DMS53 treated with DMSO at 0.1 percent for 48 hours (cell line): ENCODE measurements around the gene EMID1.

ENCODE experiments used
- DNase-seq: peaks from one replicate; lab custom pipeline; 2025; ENCODE audit not compliant: unreplicated experiment; lab: John Stamatoyannopoulos, UW

Gene EMID1

GRCh38 chr22:29259253-29259899 lies 53.7 kb downstream of the EMID1 start:
- no peak for DNase-seq

- no peak for DNase-seq
Observed at GRCh38 chr22:29260031-29260560, 54.4 kb downstream of the EMID1 start.

DNA sequence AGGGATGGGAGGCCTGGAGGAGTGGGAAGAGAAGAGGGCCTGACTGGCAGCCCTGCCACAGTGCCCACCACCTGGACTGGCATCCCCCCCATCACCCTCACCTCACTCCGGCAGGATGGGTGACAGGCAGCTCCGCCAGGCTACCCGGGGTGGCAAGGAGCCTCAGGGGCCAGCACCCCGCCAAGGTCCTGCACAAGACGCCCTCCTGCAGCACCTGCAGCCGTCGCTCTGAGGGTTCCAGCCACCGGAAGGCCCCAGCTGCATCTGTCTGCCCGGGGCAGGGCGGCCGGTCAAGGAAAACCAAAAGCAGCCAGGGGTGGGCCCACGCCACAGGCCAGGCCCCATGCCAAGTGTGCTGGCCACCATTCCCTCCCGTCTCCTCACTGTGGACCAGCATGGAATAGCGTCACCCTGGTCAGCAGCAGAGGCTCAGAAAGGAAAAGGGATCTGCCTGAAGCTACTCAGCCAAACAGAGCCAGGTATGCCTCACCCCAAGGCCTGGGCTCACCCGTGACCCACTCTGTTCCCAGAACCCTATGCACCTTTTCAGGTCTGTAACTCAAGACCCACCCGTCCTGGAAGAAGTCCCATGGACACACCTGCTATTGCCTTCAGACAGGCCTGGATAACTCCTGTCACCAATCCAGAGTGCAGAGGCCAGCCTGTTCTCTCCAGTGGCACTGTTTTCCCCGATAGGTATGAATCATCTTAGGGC lies 55.1 kb downstream of the EMID1 start:
- DNase-seq = no peak

DNA sequence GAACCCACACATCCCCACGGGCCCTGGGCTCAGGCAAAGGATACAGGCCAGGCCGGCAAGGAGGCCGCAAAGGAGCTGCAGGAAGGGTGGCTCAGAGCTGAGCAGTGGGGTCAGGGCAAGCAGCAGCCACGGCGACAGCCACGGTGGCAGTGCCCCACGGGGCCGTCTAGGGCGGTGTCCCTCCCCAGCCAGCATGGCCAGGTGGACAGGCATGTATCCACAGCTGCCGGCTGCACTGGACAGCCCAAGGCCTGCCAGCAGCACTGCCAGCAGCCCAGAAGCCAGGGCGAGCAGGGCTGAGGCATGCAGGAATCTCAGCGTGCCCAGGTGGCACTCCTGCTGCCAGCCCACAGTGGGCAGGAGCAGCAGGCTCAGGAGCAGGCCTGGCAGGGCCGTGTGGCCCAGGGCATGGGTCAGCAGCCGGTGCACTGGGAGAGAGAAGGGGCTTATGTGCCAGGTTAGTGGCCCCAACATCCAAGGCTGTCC lies 58.1 kb downstream of the EMID1 start:
- DNase-seq = no peak

- no peak for DNase-seq
Observed at GRCh38 chr22:29265305-29265704, 59.6 kb downstream of the EMID1 start.

GRCh38 chr22:29265929-29266328 lies 60.2 kb downstream of the EMID1 start:
- no peak for DNase-seq

GRCh38 chr22:29266564-29267461 lies 61.1 kb downstream of the EMID1 start:
- no peak for DNase-seq

DNA sequence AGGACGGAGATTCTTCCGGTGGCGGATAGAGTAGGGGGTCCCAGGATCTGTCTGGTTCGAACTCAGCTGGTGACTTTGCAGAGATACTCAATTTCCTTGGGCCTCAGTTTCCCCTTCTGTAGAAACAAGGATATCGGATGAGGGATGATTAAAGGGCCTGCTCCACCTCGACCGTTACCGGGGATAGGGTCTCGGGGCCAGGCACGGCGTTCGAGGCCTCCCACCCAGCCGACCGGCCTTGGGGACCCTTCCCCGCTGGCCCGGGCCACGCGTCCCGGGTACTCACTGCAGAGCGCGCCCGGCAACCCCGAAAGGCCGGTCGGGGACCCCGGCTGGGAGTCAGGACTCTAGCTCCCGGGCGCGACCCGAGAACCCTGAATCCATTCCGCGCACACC lies 61.8 kb downstream of the EMID1 start:
- no peak for DNase-seq

- peak; percentile 46 for DNase-seq
Observed at GRCh38 chr22:29267858-29268510, 62.3 kb downstream of the EMID1 start, which contains the start of the genes EWSR1 and RHBDD3. TSS of gene EWSR1 (plus strand) at chr22:29268268. CDS start at chr22:29268337, 69 bp downstream. TSS of gene RHBDD3 (minus strand) at chr22:29267981. CDS start at chr22:29265626, 2,355 bp downstream.

DNA sequence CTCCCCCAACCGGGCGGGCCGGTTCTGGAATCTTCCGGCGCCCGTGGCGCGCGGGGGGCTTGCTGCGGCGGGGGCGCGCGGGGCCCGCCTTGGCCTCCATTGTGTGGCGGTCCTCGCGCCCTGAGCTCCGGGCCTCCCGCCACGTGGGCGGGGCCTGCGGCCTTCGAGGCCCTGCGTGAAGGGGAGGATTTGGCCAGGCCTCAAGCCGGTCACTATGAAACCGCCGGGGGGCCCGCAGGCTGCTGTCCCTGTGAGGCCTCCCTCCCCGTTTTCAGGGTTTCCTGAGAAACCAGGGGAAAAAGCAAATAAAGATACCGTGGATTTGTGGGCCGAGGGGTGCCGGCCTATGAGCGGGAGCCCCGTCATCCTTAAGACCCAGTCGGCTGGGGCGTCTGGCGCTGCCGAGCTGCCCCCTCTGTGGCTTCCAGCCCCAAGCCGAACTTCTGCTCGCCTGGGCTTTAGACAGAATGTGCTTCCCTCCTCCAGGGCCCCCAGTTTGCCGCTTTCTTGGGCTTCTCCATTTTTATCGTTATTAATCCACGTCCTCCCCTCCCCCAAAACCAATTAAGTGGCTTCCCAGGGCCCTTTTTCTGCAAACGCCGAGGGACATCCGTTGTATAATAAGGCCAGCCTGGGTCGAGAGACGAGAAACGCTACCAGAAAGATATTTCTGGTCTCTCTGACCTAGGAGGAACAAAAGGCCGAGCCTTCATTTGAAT lies 63.0 kb downstream of the EMID1 start:
- DNase-seq = no peak

GRCh38 chr22:29269230-29269604 lies 63.5 kb downstream of the EMID1 start:
- no peak for DNase-seq

- no peak for DNase-seq
Observed at GRCh38 chr22:29269731-29270474, 64.2 kb downstream of the EMID1 start.

- no peak for DNase-seq
Observed at GRCh38 chr22:29270475-29271271, 65.0 kb downstream of the EMID1 start.

GRCh38 chr22:29272624-29273023 lies 66.9 kb downstream of the EMID1 start:
- no peak for DNase-seq

GRCh38 chr22:29275167-29275566 lies 69.5 kb downstream of the EMID1 start:
- no peak for DNase-seq

- no peak for DNase-seq
Observed at GRCh38 chr22:29275819-29276565, 70.3 kb downstream of the EMID1 start.

- DNase-seq = no peak
Observed at GRCh38 chr22:29277927-29278326, 72.2 kb downstream of the EMID1 start.

DNA sequence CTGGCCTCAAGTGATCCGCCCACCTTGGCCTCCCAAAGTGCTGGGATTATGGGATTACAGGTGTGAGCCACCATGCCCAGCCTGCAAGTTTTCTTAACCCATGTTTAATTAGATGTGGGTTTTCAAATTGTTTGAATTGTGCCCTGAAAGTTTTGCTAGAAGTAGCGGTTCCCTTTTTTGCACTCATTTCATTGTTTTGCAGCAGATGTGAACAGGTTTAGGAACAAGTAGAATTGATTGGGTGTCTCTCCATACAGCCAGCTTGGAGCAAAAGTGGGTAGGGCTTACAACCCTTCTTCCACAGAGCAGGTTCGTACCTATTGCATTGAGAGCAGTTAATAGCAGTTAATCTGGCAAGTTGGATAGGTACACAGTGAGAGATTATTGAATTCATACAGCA lies 78.5 kb downstream of the EMID1 start:
- no peak for DNase-seq
